PC-3 (cell line): Measurements from ENCODE around the gene SRSF1.

Source experiments
- CTCF ChIP-seq: fragments of 300-600 bp; sonication (generic); conservative IDR thresholded peaks from 2 replicates; pipeline ENCODE4 v1.5.1; 2017; ENCODE audit warnings: antibody characterized with exemption, low read depth, mild to moderate bottlenecking, low read length
- EZH2 ChIP-seq: fragments of 300-600 bp; sonication (generic); IDR thresholded peaks from one replicate; pipeline ENCODE4 v1.6.1; 2017; ENCODE audit warnings: antibody characterized with exemption, mild to moderate bottlenecking, low read length; ENCODE audit not compliant: unreplicated experiment

GRCh38 chr17:58002154-58002948 lies 4.7 kb downstream of the SRSF1 start:
- TF ChIP-seq CTCF (no peak), EZH2 (no peak)
